A673 (cell line): ENCODE data around the gene PRAC2. TPM values are rescaled to one million over a fixed set of nuclear protein-coding genes. Genes with fewer than 3 reads are reported as not detected.

Source experiments
- BruUV-seq: library from RNA; stranded (reverse); fragments of 400-500 nt; replicated peaks from 2 replicates; lab custom pipeline; 2021; lab: Mats Ljungman, UMichigan
- CTCF ChIA-PET: fragments of 300-600 bp; sonication (Branson Sonifier 250); formaldehyde crosslinking; loops from one replicate; lab custom pipeline; 2022; ENCODE audit warnings: antibody characterized with exemption; lab: Charles Lee
- POLR2A ChIA-PET: fragments of 300-600 bp; sonication (Branson Sonifier 250); formaldehyde crosslinking; loops from one replicate; lab custom pipeline; 2022; ENCODE audit warnings: antibody characterized with exemption; ENCODE audit not compliant: low non-redundant PET; lab: Charles Lee
- DNase-seq: peaks from one replicate; pipeline ENCODE4 v3.0.0-alpha.2; 2015; ENCODE audit warnings: low spot score
- H3K27ac ChIP-seq: fragments of 200-600 bp; sonication (generic); 2 replicates; pipeline ENCODE4 v1.5.1; 2016; ENCODE audit warnings: mixed run types, low read depth, mild to moderate bottlenecking, mixed read lengths, antibody characterized with exemption, low read length; ENCODE audit not compliant: poor library complexity, severe bottlenecking
- H3K27me3 ChIP-seq: fragments of 200-600 bp; sonication (generic); replicated peaks from 2 replicates; pipeline ENCODE4 v1.6.1; 2017; ENCODE audit warnings: mixed run types, low read depth, mild to moderate bottlenecking, mixed read lengths, antibody characterized with exemption, low read length; ENCODE audit not compliant: insufficient read depth, poor library complexity
- H3K36me3 ChIP-seq: fragments of 200-600 bp; sonication (generic); 2 replicates; pipeline ENCODE4 v1.6.1; 2016; ENCODE audit warnings: mixed run types, mild to moderate bottlenecking, mixed read lengths, antibody characterized with exemption, low read length; ENCODE audit not compliant: insufficient read depth, poor library complexity, severe bottlenecking
- H3K4me1 ChIP-seq: fragments of 200-600 bp; sonication (generic); 2 replicates; pipeline ENCODE4 v1.6.1; 2017; ENCODE audit warnings: mixed run types, mild to moderate bottlenecking, mixed read lengths, antibody characterized with exemption, low read length; ENCODE audit not compliant: insufficient read depth, poor library complexity, severe bottlenecking
- H3K4me3 ChIP-seq: fragments of 200-600 bp; sonication (generic); 2 replicates; pipeline ENCODE4 v1.5.1; 2016; ENCODE audit warnings: low read depth, mixed run types, mild to moderate bottlenecking, mixed read lengths, low read length; ENCODE audit not compliant: poor library complexity, severe bottlenecking
- H3K9me3 ChIP-seq: fragments of 200-600 bp; sonication (generic); 2 replicates; pipeline ENCODE4 v1.6.1; 2016; ENCODE audit warnings: mixed run types, low read depth, mild to moderate bottlenecking, mixed read lengths, antibody characterized with exemption, low read length; ENCODE audit not compliant: poor library complexity, severe bottlenecking
- CTCF ChIP-seq: fragments of 300-800, 200-600 bp; sonication (generic); conservative IDR thresholded peaks from 2 replicates; pipeline ENCODE4 v1.5.1; 2017; ENCODE audit warnings: low read depth, mild to moderate bottlenecking, antibody characterized with exemption, low read length, moderate library complexity, mixed read lengths
- EZH2 ChIP-seq: fragments of 200-600 bp; sonication (generic); IDR thresholded peaks from 2 replicates; pipeline ENCODE4 v1.6.1; 2017; ENCODE audit warnings: borderline replicate concordance, low read depth, mild to moderate bottlenecking, mixed read lengths, antibody characterized with exemption, low read length; ENCODE audit not compliant: poor library complexity, severe bottlenecking
- intact Hi-C: fragments of 100-400 bp; cut with micrococcal nuclease; formaldehyde crosslinking; loops from one replicate; pipeline ENCODE4 v1.10.0; 2022; ENCODE audit not compliant: unreplicated experiment
- total RNA-seq: library from RNA; stranded (reverse); gene quantifications from 2 replicates; pipeline ENCODE4 v1.2.3, GENCODE V29; 2021

PRAC2 gene
- total RNA-seq, 1 experiment from 2014 or later, result 25.5 TPM

GRCh38 chr17:48726114-48726915 lies 3.3 kb downstream of the PRAC2 start:
- no TSS peak for BruUV-seq

GRCh38 chr17:48726916-48727286 lies 3.9 kb downstream of the PRAC2 start:
- peaks cover 38% of the 10 kb centered on the region for H3K4me1 ChIP-seq
- no peaks in the 10 kb centered on the region for H3K36me3 ChIP-seq
- POLR2A ChIA-PET, result no interaction called here
- no peaks in the 10 kb centered on the region for H3K27me3 ChIP-seq
- peak overlapping the region; percentile 73 for H3K4me3 ChIP-seq
- CTCF ChIA-PET, result interaction anchor here (5.2 kb wide), 1 partner anchor 64 kb away, joined by 34 read pairs; no protein-coding TSS in a partner anchor
- no peak for DNase-seq
- no peak for TF ChIP-seq CTCF
- TF ChIP-seq EZH2, result no peak
- BruUV-seq, result no TSS peak
- H3K27ac ChIP-seq, result peak overlapping the region; percentile 97
- H3K9me3 ChIP-seq, result no peaks in the 10 kb centered on the region
- intact Hi-C loops, result no loop called here

More at GRCh38 chr17:48726114-48726915, 3.3 kb downstream of the PRAC2 start:
- DNase-seq, result no peak
- ChIA-PET CTCF (interaction anchor here (4.0 to 5.2 kb wide), 2 partner anchors 65 to 153 kb away, joined by 34 to 37 read pairs; no protein-coding TSS in a partner anchor), POLR2A (interaction anchor here (0.6 kb wide), 1 partner anchor 8 kb away, joined by 7 read pairs; no protein-coding TSS in a partner anchor)
- H3K27ac ChIP-seq, result peak overlapping the region; percentile 24
- no peaks in the 10 kb centered on the region for H3K9me3 ChIP-seq
- no peak overlapping the region for H3K4me3 ChIP-seq
- TF ChIP-seq EZH2, result no peak
- no peak for TF ChIP-seq CTCF
- H3K36me3 ChIP-seq, result no peaks in the 10 kb centered on the region
- H3K27me3 ChIP-seq, result no peaks in the 10 kb centered on the region
- H3K4me1 ChIP-seq, result peaks cover 38% of the 10 kb centered on the region
- intact Hi-C loops, result no loop called here

- H3K27ac ChIP-seq, result peak overlapping the region; percentile 97
- intact Hi-C loops, result no loop called here
- TF ChIP-seq EZH2, result no peak
- TF ChIP-seq CTCF, result no peak
- no peaks in the 10 kb centered on the region for H3K36me3 ChIP-seq
- CTCF ChIA-PET, result interaction anchor here (0.5 to 1.9 kb wide), 3 partner anchors 63 to 151 kb away, joined by 3 to 16 read pairs (median 5); no protein-coding TSS in a partner anchor
- H3K27me3 ChIP-seq, result no peaks in the 10 kb centered on the region
- H3K4me3 ChIP-seq, result peak overlapping the region; percentile 73
- POLR2A ChIA-PET, result no interaction called here
- BruUV-seq, result no TSS peak
- peaks cover 38% of the 10 kb centered on the region for H3K4me1 ChIP-seq
- H3K9me3 ChIP-seq, result no peaks in the 10 kb centered on the region
- no peak for DNase-seq
These were observed 4.6 kb downstream of the PRAC2 start for GRCh38 chr17:48727415-48728175.
